Fibroblast of the conjunctiva (primary cell): Measurements from ENCODE around the gene BIRC6.

Source experiments
- DNase-seq: peaks from one replicate; pipeline ENCODE4 v3.0.0-alpha.2; 2010; ENCODE audit warnings: low read depth

The BIRC6 gene

DNA sequence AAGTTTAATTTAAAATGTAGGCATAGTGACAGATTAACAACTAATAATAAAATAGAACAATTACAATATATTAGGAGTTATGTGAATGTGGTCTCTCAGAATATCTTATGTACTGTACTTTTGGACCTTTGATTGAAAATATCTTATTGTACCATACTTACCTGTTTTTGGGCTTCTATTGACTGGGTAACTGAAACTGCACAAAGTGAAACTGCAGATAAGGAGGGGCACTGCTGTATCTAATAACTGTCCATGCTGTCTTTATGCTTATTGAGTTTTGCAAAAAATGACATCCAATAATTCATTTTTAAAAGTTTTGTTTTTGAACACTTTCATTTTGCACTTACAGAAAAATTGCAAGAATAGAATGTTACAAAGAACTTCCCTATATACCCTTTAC, 19.9 kb downstream of the BIRC6 start:
- DNase-seq, result no peak

DNA sequence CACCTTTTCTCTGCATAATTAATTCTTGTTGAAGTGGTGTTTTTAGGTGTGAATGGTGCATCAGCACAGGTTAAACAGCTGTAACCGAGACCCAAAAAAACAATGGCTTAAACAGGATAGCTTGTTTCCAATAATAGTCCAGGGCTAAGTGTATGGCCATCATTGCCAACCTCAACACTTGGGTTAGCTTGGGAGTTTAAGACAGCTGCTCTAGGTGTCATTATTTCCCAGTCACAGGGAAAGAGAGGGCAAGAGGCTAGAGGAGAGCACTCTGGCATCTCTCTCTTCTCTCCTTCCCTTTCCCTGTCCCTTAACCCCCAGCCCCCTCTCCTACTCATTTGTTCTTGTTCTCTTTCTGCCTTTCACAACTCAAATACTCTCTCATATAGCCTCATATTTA, 21.1 kb downstream of the BIRC6 start:
- no peak for DNase-seq

DNA sequence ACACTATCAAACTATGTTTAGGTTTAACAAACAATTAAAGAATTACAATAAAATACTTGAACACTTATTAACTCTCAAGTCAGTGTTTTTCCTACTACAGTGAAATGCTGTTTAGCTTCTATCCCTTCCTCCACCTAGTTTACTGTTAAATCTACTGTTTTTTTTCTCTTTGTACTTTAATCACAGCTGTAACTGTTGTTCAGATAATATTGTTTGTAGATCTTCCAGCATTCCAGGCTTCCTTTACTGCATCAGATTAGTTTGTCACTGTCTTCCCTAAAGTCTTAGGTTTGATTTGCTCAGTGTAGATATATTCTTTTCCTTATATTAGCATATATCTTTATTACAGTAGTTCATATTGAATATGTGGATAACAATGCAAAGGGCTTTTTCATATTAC, 22.5 kb downstream of the BIRC6 start:
- no peak for DNase-seq

DNA sequence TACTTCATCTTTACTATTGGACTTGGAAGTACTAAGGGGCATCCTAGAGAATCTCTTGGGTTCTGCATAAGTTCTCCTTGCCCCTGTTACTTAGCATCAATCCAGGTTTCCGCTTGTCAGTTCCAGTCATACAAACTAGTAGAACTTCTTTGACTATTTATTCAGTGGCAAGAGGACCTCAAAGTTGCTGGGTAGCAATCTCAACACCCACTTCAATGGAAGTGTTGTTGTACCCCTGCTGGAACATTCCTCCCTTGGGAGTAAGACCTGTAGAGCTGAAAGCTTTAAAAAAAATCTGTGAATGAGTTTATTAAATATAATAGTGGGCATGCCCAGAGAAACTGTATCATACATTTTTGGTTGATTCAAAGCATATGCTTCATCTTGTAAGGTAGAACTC, 27.0 kb downstream of the BIRC6 start:
- DNase-seq, result no peak

DNA sequence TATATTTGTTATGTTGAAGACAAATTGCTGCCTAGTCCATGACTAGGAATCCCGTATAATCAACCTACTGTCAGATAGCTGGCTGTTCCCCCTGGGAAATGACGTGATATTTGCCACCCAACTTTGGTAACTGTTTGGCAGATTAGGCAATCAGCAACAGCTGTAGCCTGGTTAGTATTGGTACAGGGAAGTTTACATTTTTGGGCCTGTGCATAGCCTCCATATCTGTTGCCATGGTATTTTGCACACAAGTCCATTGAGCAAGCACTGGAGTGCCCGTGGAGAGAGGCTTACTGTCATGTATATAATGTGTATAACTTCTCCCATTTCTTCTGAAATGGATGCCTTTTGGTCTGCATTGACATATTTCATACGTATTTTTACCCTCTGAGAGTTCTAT, 27.7 kb downstream of the BIRC6 start:
- DNase-seq, result no peak

DNA sequence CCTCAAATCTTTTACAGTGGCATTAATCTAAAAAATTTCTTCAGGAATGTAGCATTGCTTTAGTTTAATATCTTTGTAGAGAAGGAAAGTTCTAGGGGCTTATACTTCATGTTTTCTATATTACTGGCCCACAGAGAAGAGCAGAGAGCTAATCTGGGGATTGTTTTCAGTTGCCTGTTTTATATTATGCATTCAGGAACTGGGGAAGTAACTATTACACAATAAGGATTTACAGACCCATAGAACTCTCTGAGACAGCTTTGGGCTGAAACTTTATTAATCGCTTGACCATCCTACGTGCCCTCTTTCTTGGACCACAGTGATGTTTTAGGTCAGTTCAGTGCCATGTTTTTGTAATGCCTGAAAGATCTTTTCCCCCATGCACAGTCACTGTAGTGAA, 29.9 kb downstream of the BIRC6 start:
- no peak for DNase-seq

DNA sequence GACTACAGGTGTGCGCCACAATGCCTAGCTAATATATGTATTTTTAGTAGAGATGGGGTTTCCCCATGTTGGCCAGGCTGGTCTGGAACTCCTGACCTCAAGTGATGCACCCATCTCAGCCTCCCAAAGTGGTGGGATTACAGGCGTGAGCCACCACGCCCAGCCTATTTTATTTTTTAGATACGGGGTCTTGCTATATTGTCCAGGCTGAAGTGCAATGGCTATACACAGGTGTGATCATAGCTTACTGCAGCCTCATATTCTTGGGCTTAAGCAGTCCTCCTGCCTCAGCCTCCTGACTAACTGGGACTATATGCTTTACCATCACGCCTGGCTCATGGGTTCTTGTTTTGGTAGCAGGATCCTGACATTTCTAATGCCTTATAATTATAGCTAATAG, 42.4 kb downstream of the BIRC6 start:
- no peak for DNase-seq

DNA sequence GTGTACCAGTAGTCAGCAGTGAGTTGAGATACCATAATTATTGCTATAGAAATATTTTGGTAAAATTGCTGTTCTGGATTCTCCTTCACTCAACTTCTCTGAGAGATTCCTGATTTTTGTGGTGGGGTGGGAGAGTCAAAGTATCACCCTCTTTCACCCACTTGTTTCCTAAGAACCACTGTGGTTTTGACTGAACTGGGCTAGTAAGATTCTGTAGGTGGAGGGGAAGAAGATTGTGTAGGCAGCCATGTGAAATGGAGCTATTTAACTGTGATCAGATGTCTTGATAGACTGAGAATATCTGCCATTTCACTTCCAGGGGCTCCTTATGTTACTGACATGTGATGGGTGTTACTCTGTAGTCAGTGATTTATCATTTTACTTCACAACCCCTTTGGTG, 45.3 kb downstream of the BIRC6 start:
- no peak for DNase-seq

DNA sequence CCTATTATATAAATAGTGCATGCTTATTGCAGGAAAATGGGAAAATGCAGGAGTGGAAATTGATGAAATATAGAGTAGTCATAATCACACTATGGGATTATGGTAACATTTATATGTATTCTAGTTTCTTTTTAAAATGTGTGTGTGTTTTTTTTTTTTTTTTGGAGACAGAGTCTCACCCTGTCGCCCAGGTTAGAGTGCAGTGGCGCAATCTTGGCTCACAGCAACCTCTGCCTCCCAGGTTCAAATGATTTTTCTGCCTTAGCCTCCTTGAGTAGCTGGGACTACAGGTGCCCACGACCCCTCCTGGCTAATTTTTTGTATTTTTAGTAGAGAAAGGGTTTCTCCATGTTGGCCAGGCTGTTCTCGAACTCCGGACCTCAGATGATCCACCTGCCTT, 47.0 kb downstream of the BIRC6 start:
- DNase-seq, result no peak

DNA sequence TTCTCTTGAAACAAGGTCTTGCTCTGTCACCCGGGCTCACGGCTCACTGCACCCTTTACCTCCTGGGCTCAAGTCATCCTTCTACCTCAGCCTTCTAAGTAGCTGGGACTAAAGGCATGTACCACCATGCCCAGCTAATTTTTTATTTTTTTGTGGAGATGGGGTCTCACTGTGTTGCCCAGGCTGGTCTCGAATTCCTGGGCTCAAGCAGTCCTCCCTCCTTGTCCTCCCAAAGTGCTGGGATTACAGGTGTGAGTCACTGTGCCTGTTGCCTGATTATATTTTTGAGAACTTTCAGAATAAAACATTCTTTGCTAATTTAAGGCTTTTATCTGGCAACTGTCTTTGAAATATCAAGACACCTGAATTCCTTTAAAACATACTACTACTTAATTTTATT, 47.9 kb downstream of the BIRC6 start:
- no peak for DNase-seq

DNA sequence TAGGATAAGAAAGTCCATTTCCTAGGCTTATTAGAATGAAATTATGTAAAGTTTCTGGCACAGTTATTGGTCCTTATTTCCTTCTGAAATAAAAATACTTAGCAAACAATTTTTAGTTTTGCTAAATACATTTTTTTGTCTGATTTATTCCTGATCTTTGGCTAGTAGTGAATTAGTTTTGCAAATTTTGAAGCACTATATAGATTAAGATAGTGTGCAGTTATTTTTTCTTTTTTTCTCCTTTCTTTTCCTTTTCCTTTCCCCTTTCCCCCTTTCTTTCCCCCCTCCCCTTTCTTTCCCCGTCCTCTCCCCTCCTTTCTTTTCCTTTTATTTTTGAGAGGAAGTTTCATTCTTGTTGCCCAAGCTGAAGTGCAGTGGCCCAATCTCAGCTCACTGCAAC, 59.7 kb downstream of the BIRC6 start:
- DNase-seq, result no peak

DNA sequence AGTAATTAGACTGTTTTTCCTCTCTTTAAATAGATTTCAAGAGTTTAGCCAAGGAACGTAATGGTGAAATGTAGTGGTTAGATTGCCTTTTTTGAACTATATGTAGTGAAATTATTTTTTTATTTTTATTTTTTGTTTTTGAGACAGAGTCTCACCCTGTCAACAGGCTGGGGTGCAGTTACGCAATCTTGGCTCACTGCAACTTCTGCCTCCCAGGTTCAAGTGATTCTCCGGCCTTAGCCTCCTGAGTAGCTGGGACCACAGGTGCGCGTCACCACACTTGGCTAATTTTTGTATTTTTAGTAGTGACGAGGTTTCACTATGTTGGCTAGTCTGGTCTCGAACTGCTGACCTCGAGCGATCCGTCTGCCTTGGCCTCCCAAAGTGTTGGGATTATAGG, 60.8 kb downstream of the BIRC6 start:
- DNase-seq, result no peak

DNA sequence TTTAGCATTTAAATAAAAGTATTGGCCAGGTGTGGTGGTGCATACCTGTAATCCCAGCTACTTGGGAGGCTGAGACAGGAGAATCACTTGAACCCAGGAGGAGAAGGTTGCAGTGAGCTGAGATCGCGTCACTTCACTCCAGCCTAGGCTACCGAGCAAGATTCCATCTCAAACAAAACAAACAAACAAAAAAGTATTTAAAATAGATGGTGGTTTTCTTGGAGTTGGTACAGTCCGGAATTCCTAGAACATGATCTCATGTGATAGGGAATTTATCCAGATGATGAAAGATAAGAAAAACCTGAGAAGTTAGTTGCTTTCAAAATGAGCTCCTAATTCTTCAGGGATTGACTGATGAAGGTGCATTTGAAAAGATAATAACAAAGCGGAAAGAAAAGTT, 62.0 kb downstream of the BIRC6 start:
- peak; percentile 12 for DNase-seq

DNA sequence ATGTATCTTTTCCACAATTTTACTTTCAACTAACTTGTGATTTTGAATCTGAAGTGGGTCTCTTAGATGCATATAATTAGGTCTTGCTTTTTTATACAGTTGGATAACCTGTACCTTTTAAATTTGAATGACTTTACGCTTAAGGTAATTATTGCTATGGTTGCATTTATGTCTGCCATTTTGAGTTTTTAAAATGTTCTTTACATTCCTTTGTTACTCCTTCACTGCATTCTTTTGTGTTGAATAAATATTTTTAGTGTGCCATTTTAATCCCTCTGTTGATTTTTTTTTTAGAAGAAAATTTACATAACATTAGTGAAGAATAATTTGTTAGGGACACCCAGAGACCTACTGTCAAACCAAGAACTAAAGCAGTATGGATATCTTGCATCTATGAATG, 65.3 kb downstream of the BIRC6 start:
- no peak for DNase-seq

DNA sequence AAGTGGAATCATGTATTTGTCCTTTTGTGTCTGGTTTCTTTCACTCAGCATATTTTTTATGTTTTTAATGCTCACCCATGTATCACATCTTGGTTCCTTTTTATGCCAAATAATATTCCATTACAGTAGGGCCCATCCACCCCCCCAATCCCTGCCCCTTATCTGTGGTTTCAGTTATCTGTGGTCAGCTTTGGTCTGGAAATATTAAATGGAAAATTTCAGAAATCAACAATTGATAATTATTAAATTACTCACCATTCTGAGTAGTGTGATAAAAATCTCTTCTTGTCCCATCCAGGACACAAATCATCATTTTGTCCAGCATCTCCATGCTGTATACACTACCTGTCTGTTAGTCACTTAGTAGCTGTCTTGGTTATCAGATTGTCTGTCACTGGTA, 66.7 kb downstream of the BIRC6 start:
- DNase-seq, result no peak

DNA sequence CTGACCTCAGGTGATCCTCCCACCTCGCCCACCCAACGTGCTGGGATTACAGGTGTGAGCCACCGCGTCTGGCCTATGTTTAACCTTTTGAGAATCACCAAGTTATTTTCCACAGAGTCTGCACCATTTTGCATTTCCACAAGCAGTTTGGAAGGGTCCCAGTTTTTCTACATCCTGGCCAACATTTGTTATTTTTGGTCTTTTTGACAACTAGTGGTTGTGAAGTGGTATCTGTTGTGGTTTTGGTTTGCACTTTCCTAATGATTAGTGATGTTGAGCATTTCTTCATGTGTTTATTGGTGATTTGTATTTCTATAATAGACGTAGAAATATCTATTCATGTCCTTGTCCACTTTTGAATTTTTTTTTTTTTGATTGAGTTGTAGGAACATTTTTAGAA, 67.9 kb downstream of the BIRC6 start:
- DNase-seq, result no peak

DNA sequence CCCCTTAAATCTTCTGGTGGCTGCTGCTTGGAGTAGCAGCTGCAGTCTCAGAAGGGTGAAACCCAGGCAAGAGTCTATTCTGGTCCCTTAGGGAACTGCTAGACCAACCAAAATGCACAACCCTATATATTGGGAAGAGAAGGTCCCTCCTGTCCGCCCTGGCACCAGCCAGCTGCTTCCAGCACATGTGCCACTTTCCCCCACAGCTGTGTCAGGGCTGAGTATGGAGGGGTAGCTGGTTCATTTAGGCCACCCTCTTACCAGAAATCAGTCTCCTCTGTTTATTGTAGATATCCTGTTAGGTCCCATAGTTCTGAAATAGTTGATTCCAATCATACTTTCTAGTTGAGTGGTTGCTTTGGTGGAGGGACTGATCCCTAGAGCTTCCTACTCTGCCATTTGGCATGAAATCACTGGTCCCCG, 68.9 kb downstream of the BIRC6 start:
- DNase-seq, result no peak

DNA sequence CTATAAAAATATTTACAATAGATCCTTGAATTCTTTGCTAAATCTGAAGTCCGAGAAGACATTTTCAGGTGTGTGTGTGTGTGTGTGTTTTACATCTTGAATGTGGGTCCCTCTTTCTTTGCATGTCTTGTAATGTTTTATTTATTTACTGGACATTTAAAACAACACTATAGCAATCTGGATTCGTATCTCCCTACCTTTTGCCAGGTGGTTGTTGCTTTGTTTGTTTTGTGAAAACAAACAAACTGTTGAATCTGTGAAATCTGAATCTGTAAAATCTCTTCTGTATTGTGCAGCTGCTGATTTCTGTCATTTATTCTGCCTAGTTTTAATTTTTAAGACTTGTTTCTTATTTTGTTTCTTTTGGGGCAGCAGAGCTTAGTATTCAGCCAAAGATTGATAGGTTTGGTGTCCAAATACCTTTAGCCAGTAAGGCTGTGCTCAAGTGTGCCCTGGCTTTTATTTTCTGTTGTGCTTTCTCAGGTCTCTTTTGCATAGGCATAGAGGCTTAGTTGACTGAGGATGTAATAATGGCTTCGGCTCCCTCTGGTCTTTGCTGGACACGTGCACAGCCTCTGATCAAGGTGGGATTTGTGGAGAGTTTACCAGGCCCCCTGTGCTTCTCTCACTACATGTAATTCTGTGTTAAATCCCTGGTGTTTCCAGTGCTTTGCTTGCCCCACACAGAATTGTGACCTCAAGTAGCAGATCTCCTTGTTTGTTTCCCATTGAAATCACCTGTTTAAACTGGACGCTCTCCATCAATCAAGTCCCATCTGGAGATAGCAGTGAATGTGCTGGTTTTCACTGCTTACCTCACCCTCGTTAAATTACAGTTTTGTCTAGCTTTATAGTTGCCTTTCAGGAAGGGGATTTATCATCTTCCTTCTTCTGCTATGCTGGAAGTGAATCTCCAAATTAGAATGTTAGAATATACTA, 71.1 kb downstream of the BIRC6 start:
- DNase-seq, result no peak

DNA sequence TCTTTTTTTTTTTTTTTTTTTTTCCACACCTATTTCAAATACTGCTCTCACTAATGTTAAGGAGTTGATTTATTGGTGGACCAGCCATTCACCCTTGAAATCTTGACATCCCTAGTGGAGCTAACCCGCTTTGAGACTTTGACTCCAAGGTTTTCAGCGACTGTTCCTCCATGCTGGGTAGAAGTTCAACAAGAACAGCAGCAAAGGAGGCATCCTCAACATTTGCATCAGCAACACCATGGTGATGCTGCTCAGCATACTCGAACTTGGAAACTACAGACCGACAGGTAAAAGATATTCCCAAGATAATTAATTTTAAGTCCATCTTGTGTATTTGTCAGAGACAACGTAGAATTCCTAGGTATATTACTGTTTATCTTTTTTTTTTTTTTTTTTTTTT, 74.0 kb downstream of the BIRC6 start:
- DNase-seq, result no peak

DNA sequence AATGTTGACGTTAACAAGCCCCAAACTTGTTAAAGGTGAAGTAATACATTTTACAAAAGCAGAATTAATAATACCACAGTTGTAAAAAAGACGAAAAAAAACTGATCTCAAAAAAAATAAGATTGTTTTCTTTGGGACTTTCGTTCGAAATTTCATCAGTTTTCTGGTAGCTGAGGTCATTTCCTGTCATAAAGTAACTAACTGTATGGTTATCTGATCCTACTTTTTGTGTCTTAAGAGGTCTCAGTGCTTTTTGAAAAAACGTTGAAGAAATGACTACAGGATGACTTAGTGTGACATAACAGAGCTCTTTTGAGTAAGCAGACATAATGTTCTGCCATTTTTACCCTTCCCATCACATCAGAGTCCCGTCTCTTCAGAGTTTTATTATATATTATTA, 79.3 kb downstream of the BIRC6 start:
- no peak for DNase-seq

DNA sequence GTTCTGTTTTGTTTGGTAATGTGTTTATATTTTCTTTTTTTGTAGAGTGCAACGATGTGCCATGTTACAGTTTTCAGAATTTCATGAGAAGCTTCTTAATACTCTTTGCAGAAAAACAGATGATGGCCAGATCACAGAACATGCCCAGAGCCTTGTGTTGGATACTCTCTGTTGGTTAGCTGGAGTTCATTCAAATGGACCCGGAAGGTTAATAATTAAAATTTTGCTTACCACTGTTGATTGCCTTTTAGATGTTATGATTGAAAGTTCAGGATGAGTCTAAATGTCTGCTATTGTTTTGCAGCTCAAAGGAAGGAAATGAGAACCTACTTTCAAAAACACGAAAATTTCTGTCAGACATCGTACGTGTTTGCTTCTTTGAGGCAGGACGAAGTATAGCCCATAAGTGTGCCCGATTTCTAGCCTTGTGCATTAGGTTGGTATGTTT, 85.2 kb downstream of the BIRC6 start:
- DNase-seq, result no peak

DNA sequence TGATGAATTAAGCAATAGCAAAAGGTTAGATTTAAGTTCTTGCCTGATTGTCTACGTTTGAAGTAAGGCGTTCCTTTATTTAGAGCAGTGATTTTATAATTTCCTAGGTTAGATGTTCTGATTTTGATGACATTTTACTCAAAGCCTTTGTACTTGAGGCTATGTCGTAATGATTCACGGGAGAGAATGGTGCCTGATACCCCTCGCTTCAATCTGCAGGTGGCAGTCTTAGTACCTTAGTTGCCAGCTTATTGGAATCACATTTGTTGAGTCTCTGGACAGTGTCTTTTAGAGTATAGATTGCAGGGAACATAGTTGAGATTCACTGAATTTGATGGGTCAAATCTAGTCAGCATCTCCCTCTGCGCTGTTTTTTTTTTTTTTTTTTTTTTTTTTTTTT, 89.5 kb downstream of the BIRC6 start:
- DNase-seq, result no peak

DNA sequence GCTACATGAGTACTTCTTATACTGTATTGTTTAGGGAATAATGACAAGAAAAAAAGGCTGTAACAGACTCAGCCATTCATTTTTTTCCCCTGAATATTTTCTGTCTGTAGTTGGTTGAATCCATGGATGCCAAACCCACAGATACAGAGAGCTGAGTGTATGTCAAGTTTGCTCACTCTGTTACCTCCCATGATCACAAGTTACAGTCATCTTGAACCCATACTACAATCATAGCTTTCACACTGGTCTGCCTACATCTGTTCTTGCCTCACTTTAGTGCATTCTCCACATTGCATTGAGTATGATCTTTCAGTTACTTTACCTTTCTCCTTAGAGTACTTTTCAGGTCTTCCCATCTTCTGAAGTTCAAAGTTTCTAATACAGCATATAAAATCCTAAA, 94.0 kb downstream of the BIRC6 start:
- DNase-seq, result no peak
